Lung (tissue), 12 donors: ENCODE data around the gene CTXND2. TPM values are rescaled to one million over a fixed set of nuclear protein-coding genes. Genes with fewer than 3 reads are reported as not detected.

Experiments
- ATAC-seq: fragments of 200-7000 bp; cut with Tn5 transposase; one replicate; pipeline ENCODE4 v1.9.1; 2020; ENCODE audit warnings: moderate number of reproducible peaks; ENCODE audit not compliant: insufficient read depth, low FRiP score
- DNase-seq, 3 donors: peaks; one replicate each; pipeline ENCODE4 v3.0.0-alpha.2; 2013 to 2017
- H3K27ac ChIP-seq, 2 donors: one replicate each; pipeline ENCODE4 v1.5.1; 2013; ENCODE audit warnings: mild to moderate bottlenecking in 2 of 2, moderate library complexity in 2 of 2, control low read depth in 1 of 2, inconsistent platforms in 1 of 2, low read depth in 1 of 2, low read length in 1 of 2
- H3K27me3 ChIP-seq, 3 donors: one replicate each; pipeline ENCODE4 v1.5.1; 2013; ENCODE audit warnings: low read length in 2 of 3; ENCODE audit not compliant: control insufficient read depth in 3 of 3, insufficient read depth in 3 of 3
- H3K36me3 ChIP-seq, 4 donors: one replicate each; pipeline ENCODE4 v1.5.1; 2013; ENCODE audit warnings: low read length in 4 of 4, mild to moderate bottlenecking in 1 of 4, moderate library complexity in 1 of 4; ENCODE audit not compliant: control insufficient read depth in 4 of 4, insufficient read depth in 4 of 4
- H3K4me1 ChIP-seq, 5 donors: one replicate each; pipeline ENCODE4 v1.5.1; 2013; ENCODE audit warnings: low read length in 5 of 5, mild to moderate bottlenecking in 2 of 5, moderate library complexity in 1 of 5; ENCODE audit not compliant: control insufficient read depth in 5 of 5, insufficient read depth in 5 of 5
- H3K4me3 ChIP-seq: one replicate; pipeline ENCODE4 v1.5.1; 2013; ENCODE audit warnings: mild to moderate bottlenecking, control low read depth, moderate library complexity
- H3K9ac ChIP-seq, 2 donors: one replicate each; pipeline ENCODE4 v1.5.1; 2013; ENCODE audit warnings: low read length in 2 of 2, control low read depth in 1 of 2; ENCODE audit not compliant: insufficient read depth in 1 of 2
- H3K9me3 ChIP-seq, 4 donors: one replicate each; pipeline ENCODE4 v1.5.1; 2013; ENCODE audit warnings: low read length in 3 of 4, mild to moderate bottlenecking in 1 of 4, moderate library complexity in 1 of 4; ENCODE audit not compliant: control insufficient read depth in 4 of 4, insufficient read depth in 3 of 4
- CTCF ChIP-seq: IDR thresholded peaks from 2 replicates; pipeline ENCODE4 v1.5.1; 2012; ENCODE audit warnings: mild to moderate bottlenecking; ENCODE audit errors: control extremely low read depth, extremely low read depth
- WGBS, 2 donors: extraction: QIAGEN DNeasy Blood & Tissue Kit; methylation state at CpG; one replicate each; pipeline ENCODE4 v1.1.7; 2013; 5-methylcytosine and 5-hydroxymethylcytosine counted together
- polyA plus RNA-seq, 2 donors: library from polyadenylated mRNA; stranded (reverse); fragments of 200-250 nt; gene quantifications; one replicate each; pipeline ENCODE4 v1.2.1, GENCODE V29; 2013
- total RNA-seq, 2 donors: library from RNA; depleted of rRNA in 1 of 2; stranded (reverse); fragments of >200 nt in 1 of 2; gene quantifications; one replicate each; pipeline ENCODE4 v1.2.1, GENCODE V29; 2014 to 2021
- donor health status: control.
- donor health status: control.
- donor health status: Bipolar disorder and iron deficiency.
- donor health status: healthy.
- donor health status: DM: yes; HTN: yes; CAD: no.

The CTXND2 gene
- total and polyA plus RNA-seq, 4 donors, result 0.02 TPM; not detected in 3

DNA sequence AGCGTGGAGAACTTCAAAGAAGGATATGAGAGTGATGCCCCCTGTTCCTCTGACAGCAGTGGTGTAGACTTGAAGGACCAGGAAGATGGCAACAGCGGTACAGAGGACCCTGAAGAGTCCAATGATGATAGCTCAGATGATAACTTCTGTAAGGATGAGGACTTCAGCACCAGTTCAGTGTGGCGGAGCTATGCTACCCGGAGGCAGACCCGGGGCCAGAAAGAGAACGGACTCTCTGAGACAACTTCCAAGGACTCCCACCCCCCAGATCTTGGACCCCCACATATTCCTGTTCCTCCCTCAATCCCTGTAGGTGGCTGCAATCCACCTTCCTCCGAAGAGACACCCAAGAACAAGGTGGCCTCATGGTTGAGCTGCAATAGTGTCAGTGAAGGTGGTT, 73.7 kb downstream of the CTXND2 start:
- Histone ChIP-seq H3K4me3 (no peak overlapping the region), H3K9me3 (peaks cover 0 to 2% (median 0%) of the 10 kb centered on the region in 4 donors), H3K9ac (no peak overlapping the region), H3K4me1 (no peaks in the 10 kb centered on the region), H3K27ac (no peak overlapping the region), H3K27me3 (no peaks in the 10 kb centered on the region), H3K36me3 (peaks cover 36 to 59% (median 45%) of the 10 kb centered on the region in 4 donors)
- DNase-seq, result no peak
- TF ChIP-seq CTCF, result no peak
- ATAC-seq, result no peak
- WGBS, 2 donors, result 96 to 98% methylated on average over 7 of the region's 7 CpGs

DNA sequence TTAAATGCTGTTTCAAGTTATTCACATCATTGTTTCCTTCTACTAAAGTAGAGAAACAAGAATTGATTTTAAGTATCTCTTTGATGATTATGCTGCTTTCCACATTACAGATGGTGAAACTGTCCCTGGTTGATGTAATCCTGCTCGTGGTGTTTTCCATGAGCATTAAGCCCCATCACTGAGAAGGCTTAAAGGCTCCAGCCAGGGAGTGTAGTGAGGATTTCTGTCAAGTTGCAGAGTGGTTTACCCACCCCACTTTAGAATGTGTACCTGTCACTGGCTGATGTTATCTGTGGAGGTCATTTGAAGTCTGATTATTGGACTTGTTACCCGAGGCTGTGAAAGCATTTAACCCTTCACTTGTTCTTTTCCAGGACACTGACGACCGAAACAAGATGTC, 74.8 kb downstream of the CTXND2 start:
- 62 to 65% methylated on average over 4 of the region's 4 CpGs for WGBS, 2 donors
- DNase-seq (no peak), ATAC-seq (no peak)
- TF ChIP-seq CTCF, result no peak
- H3K9me3 ChIP-seq, result peaks cover 0 to 2% (median 0%) of the 10 kb centered on the region in 4 donors
- peaks cover 44 to 66% (median 53%) of the 10 kb centered on the region in 4 donors for H3K36me3 ChIP-seq
- H3K27me3 ChIP-seq, result no peaks in the 10 kb centered on the region
- H3K4me1 ChIP-seq, result no peaks in the 10 kb centered on the region
- H3K4me3 ChIP-seq, result no peak overlapping the region
- no peak overlapping the region for H3K27ac ChIP-seq
- no peak overlapping the region for H3K9ac ChIP-seq

Other genes with a start within 250 kb of the CTXND2 start
- 10 to 100 TPM; 26.1 to 37.2 TPM for gene GOLPH3L, start 190.0 kb upstream of the CTXND2 start, total RNA-seq
- gene GOLPH3L, start 190.0 kb upstream of the CTXND2 start, polyA plus RNA-seq, result 10 to 100 TPM; 13.8 to 14.4 TPM
- gene HORMAD1, start 166.2 kb upstream of the CTXND2 start, total RNA-seq, result 1 to 10 TPM in 1 of 2 donors, under 1 TPM in 1; 0.77 to 1.2 TPM
- gene HORMAD1, start 166.2 kb upstream of the CTXND2 start, polyA plus RNA-seq, result under 1 TPM; 0.17 to 0.26 TPM
- gene CTSS, start 121.4 kb upstream of the CTXND2 start, total RNA-seq, result 100 to 1,000 TPM; 244 to 293 TPM
- gene CTSS, start 121.4 kb upstream of the CTXND2 start, polyA plus RNA-seq, result 100 to 1,000 TPM in 1 of 2 donors, 10 to 100 TPM in 1; 79.2 to 516 TPM
- gene CTSK, start 78.9 kb upstream of the CTXND2 start, total RNA-seq, result 10 to 100 TPM; 11.1 to 25.7 TPM
- 10 to 100 TPM in 1 of 2 donors, 1 to 10 TPM in 1; 5.2 to 17.5 TPM for gene CTSK, start 78.9 kb upstream of the CTXND2 start, polyA plus RNA-seq
- 100 to 1,000 TPM in 1 of 2 donors, 10 to 100 TPM in 1; 41.4 to 102 TPM for gene ARNT, start 10.5 kb upstream of the CTXND2 start, total RNA-seq
- 10 to 100 TPM; 15.0 to 20.9 TPM for gene ARNT, start 10.5 kb upstream of the CTXND2 start, polyA plus RNA-seq
- 10 to 100 TPM; 40.7 to 56.2 TPM for gene SETDB1, start 39.2 kb downstream of the CTXND2 start, total RNA-seq
- 10 to 100 TPM; 20.0 to 24.4 TPM for gene SETDB1, start 39.2 kb downstream of the CTXND2 start, polyA plus RNA-seq
- gene CERS2, start 87.7 kb downstream of the CTXND2 start, total RNA-seq, result 100 to 1,000 TPM; 194 to 237 TPM
- gene CERS2, start 87.7 kb downstream of the CTXND2 start, polyA plus RNA-seq, result 100 to 1,000 TPM; 155 to 308 TPM
- gene ANXA9, start 95.2 kb downstream of the CTXND2 start, total RNA-seq, result 1 to 10 TPM in 1 of 2 donors, under 1 TPM in 1; 0.68 to 1.0 TPM
- 1 to 10 TPM in 1 of 2 donors, under 1 TPM in 1; 0.37 to 1.3 TPM for gene ANXA9, start 95.2 kb downstream of the CTXND2 start, polyA plus RNA-seq
- 10 to 100 TPM; 23.4 to 31.0 TPM for gene MINDY1, start 119.8 kb downstream of the CTXND2 start, total RNA-seq
- gene MINDY1, start 119.8 kb downstream of the CTXND2 start, polyA plus RNA-seq, result 10 to 100 TPM in 1 of 2 donors, 1 to 10 TPM in 1; 7.8 to 10.1 TPM
- 10 to 100 TPM; 12.9 to 20.6 TPM for gene PRUNE1, start 121.3 kb downstream of the CTXND2 start, total RNA-seq
- 10 to 100 TPM in 1 of 2 donors, 1 to 10 TPM in 1; 8.7 to 12.5 TPM for gene PRUNE1, start 121.3 kb downstream of the CTXND2 start, polyA plus RNA-seq
- 1 to 10 TPM; 2.8 to 8.6 TPM for gene BNIPL, start 149.4 kb downstream of the CTXND2 start, total RNA-seq
- gene BNIPL, start 149.4 kb downstream of the CTXND2 start, polyA plus RNA-seq, result 10 to 100 TPM in 1 of 2 donors, 1 to 10 TPM in 1; 1.9 to 12.2 TPM
- gene C1orf56, start 160.6 kb downstream of the CTXND2 start, total RNA-seq, result 1 to 10 TPM; 4.3 to 4.9 TPM
- 1 to 10 TPM; 2.3 to 3.5 TPM for gene C1orf56, start 160.6 kb downstream of the CTXND2 start, polyA plus RNA-seq
- 100 to 1,000 TPM in 1 of 2 donors, 10 to 100 TPM in 1; 87.7 to 103 TPM for gene CDC42SE1, start 172.5 kb downstream of the CTXND2 start, total RNA-seq
- gene CDC42SE1, start 172.5 kb downstream of the CTXND2 start, polyA plus RNA-seq, result 100 to 1,000 TPM in 1 of 2 donors, 10 to 100 TPM in 1; 38.4 to 147 TPM
- gene MLLT11, start 173.3 kb downstream of the CTXND2 start, total RNA-seq, result 1 to 10 TPM; 1.2 to 1.3 TPM
- gene MLLT11, start 173.3 kb downstream of the CTXND2 start, polyA plus RNA-seq, result 1 to 10 TPM in 1 of 2 donors, under 1 TPM in 1; 0.96 to 1.4 TPM
- gene GABPB2, start 183.6 kb downstream of the CTXND2 start, total RNA-seq, result 10 to 100 TPM; 10.5 to 16.0 TPM
- gene GABPB2, start 183.6 kb downstream of the CTXND2 start, polyA plus RNA-seq, result 1 to 10 TPM; 4.4 to 5.2 TPM